GM12878 (cell line): ENCODE measurements around the gene USP28. TPM values are rescaled to one million over a fixed set of nuclear protein-coding genes. Genes with fewer than 3 reads are reported as not detected.

Experiments
- ATAC-seq: fragments of 200-7000 bp; cut with Tn5 transposase; 3 replicates; pipeline ENCODE4 v1.9.1; 2020; ENCODE audit warnings: mild to moderate bottlenecking, moderate library complexity
- BruUV-seq: library from RNA; stranded (reverse); fragments of 400-500 nt; replicated peaks from 2 replicates; lab custom pipeline; 2021; lab: Mats Ljungman, UMichigan
- CTCF ChIA-PET: fragments of 300-600 bp; sonication (Branson Sonifier 250); formaldehyde crosslinking; extraction: SDS; loops from one replicate; lab custom pipeline; 2021; ENCODE audit warnings: inconsistent platforms; lab: Yijun Ruan, JAX
- POLR2A ChIA-PET: fragments of 350-600 bp; formaldehyde crosslinking; extraction: SDS; loops from one replicate; lab custom pipeline; 2021; ENCODE audit warnings: inconsistent platforms; lab: Charles Lee
- RAD21 ChIA-PET: fragments of 300-600 bp; sonication (Branson Sonifier 250); formaldehyde crosslinking; loops from one replicate; lab custom pipeline; 2023; ENCODE audit warnings: antibody characterized with exemption; ENCODE audit not compliant: unreplicated experiment; lab: Charles Lee
- SMC1A ChIA-PET: fragments of 300-600 bp; sonication (Branson Sonifier 250); formaldehyde crosslinking; loops from one replicate; lab custom pipeline; 2023; ENCODE audit not compliant: unreplicated experiment, uncharacterized antibody; lab: Charles Lee
- DNase-seq: peaks from one replicate; pipeline ENCODE4 v3.0.0-alpha.2; 2011; ENCODE audit warnings: low read depth, low spot score
- FAIRE-seq: peaks from 3 replicates; lab custom pipeline; 2011; peaks lifted over from hg19 to GRCh38; lab: Jason Lieb, UNC
- H2AFZ ChIP-seq: 2 replicates; pipeline ENCODE4 v1.6.0; 2011; ENCODE audit warnings: low read depth, low read length, control low read depth; ENCODE audit not compliant: control insufficient read depth
- H3K27ac ChIP-seq: 2 replicates; pipeline ENCODE4 v1.5.1; 2011; ENCODE audit warnings: control low read depth; ENCODE audit not compliant: control insufficient read depth, insufficient read depth
- H3K27me3 ChIP-seq, 2 experiments: replicated peaks in 1 of 2; 2 replicates each; pipeline versions ENCODE4 v1.6.0 to v1.6.1; 2011; ENCODE audit warnings: low read length in 1 of 2; ENCODE audit not compliant: control insufficient read depth in 2 of 2, insufficient read depth in 2 of 2
- H3K36me3 ChIP-seq, 2 experiments: 2 replicates each; pipeline ENCODE4 v1.5.1; 2011; ENCODE audit warnings: low read length in 1 of 2; ENCODE audit not compliant: control insufficient read depth in 2 of 2, insufficient read depth in 2 of 2
- H3K4me1 ChIP-seq: 2 replicates; pipeline ENCODE4 v1.6.1; 2011; ENCODE audit warnings: mild to moderate bottlenecking, low read length, moderate library complexity, mixed read lengths; ENCODE audit not compliant: control insufficient read depth, insufficient read depth
- H3K4me2 ChIP-seq: 2 replicates; pipeline ENCODE4 v1.6.0; 2011; ENCODE audit warnings: control low read depth; ENCODE audit not compliant: control insufficient read depth, insufficient read depth
- H3K4me3 ChIP-seq: fragments of 200-600 bp; sonication (generic); 2 replicates; pipeline ENCODE4 v1.5.1; 2016
- H3K79me2 ChIP-seq: 2 replicates; pipeline ENCODE4 v1.6.0; 2011; ENCODE audit warnings: low read length; ENCODE audit not compliant: control insufficient read depth, insufficient read depth
- H3K9ac ChIP-seq: 2 replicates; pipeline ENCODE4 v1.8.0; 2011; ENCODE audit warnings: low read length, control low read depth, mixed read lengths; ENCODE audit not compliant: control insufficient read depth, insufficient read depth
- H3K9me3 ChIP-seq: replicated peaks from 3 replicates; pipeline ENCODE4 v1.5.1; 2011; ENCODE audit warnings: mild to moderate bottlenecking, low read length; ENCODE audit not compliant: control insufficient read depth, insufficient read depth
- H4K20me1 ChIP-seq: 2 replicates; pipeline ENCODE4 v1.6.0; 2011; ENCODE audit not compliant: control insufficient read depth, insufficient read depth
- CBFB ChIP-seq: IDR thresholded peaks from 2 replicates; pipeline ENCODE4 v1.6.1; 2016; ENCODE audit warnings: antibody characterized with exemption, low read depth
- EGR1 ChIP-seq, 2 experiments: IDR thresholded peaks; 1 replicate in 1 of 2; 2 replicates in 1 of 2; pipeline ENCODE4 v1.6.1; 2011 to 2012; ENCODE audit warnings: low read depth in 2 of 2, low read length in 2 of 2, borderline replicate concordance in 1 of 2, mild to moderate bottlenecking in 1 of 2, moderate library complexity in 1 of 2
- IRF4 ChIP-seq: IDR thresholded peaks from 2 replicates; pipeline ENCODE4 v1.6.1; 2011; ENCODE audit warnings: low read depth, low read length
- NFIC ChIP-seq: IDR thresholded peaks from 2 replicates; pipeline ENCODE4 v1.6.1; 2012; ENCODE audit warnings: low read depth, mild to moderate bottlenecking, inconsistent platforms, low read length, moderate library complexity
- POLR2AphosphoS5 ChIP-seq: IDR thresholded peaks from 2 replicates; pipeline ENCODE4 v1.6.1; 2011; ENCODE audit warnings: mild to moderate bottlenecking, low read length, inconsistent platforms
- SUZ12 ChIP-seq: fragments of 200-600 bp; sonication (generic); IDR thresholded peaks from one replicate; pipeline ENCODE4 v1.6.1; 2018; ENCODE audit warnings: antibody characterized with exemption, mild to moderate bottlenecking; ENCODE audit not compliant: unreplicated experiment
- YY1 ChIP-seq: IDR thresholded peaks from 2 replicates; pipeline ENCODE4 v1.6.1; 2011; ENCODE audit warnings: low read depth, mild to moderate bottlenecking, low read length
- ZBED1 ChIP-seq: IDR thresholded peaks from 2 replicates; pipeline ENCODE4 v1.6.1; 2016; ENCODE audit warnings: borderline replicate concordance
- ZNF217 ChIP-seq: fragments of 450-650 bp; IDR thresholded peaks from 2 replicates; pipeline ENCODE4 v1.6.1; 2017; ENCODE audit warnings: antibody characterized with exemption, mild to moderate bottlenecking
- WGBS: methylation state at CpG from one replicate; pipeline ENCODE4 v1.1.6; 2016; ENCODE audit warnings: low lambda C conversion rate; ENCODE audit not compliant: insufficient replicate concordance, insufficient coverage; ENCODE audit errors: missing lambda C conversion rate; 5-methylcytosine and 5-hydroxymethylcytosine counted together
- in situ Hi-C: fragments of 300-500 bp; cut with MboI; formaldehyde crosslinking; loops from 9 replicates; pipeline ENCODE4 v1.14.3; 2018; ENCODE audit warnings: mixed read lengths
- intact Hi-C: fragments of 100-400 bp; cut with micrococcal nuclease; formaldehyde crosslinking; loops from one replicate; pipeline ENCODE4 v1.14.2; 2022; ENCODE audit not compliant: unreplicated experiment
- polyA plus RNA-seq, 11 experiments: library from polyadenylated mRNA; depleted of rRNA in 4 of 11; unstranded in 6 of 11; stranded (reverse) in 5 of 11; fragments of >200 nt; fragmentation: Nextera tagmentation in 4 of 11; fragmentation: Illumina TruSeq in 1 of 11; extraction: Ambion mirVana in 4 of 11; extraction: Trizol in 1 of 11; gene quantifications; 1 replicate in 1 of 11; 2 replicates in 10 of 11; pipeline versions ENCODE4 v1.2.1 to v1.2.3, GENCODE V29; 2011 to 2016; ENCODE audit warnings: inconsistent platforms in 2 of 11, missing spikeins in 2 of 11, low read depth in 1 of 11
- total RNA-seq, 4 experiments: library from RNA; depleted of rRNA in 3 of 4; stranded (reverse); fragments of >200 nt in 3 of 4; fragmentation: Illumina TruSeq in 1 of 4; extraction: Trizol in 1 of 4; gene quantifications; 2 replicates each; pipeline versions ENCODE4 v1.2.1 to v1.2.3, GENCODE V29; 2013 to 2021
- TF ChIP-seq, protein P1 (sequence below): IDR thresholded peaks from 2 replicates; pipeline ENCODE4 v1.6.1; 2012; ENCODE audit warnings: improper control_type of control experiment, low read depth, low read length; ENCODE audit not compliant: insufficient replicate concordance
- TF ChIP-seq, protein P2 (sequence below): IDR thresholded peaks from 2 replicates; pipeline ENCODE4 v1.6.1; 2012; ENCODE audit warnings: low read depth, low read length, improper control_type of control experiment
- TF ChIP-seq, protein P3 (sequence below): fragments of 450-650 bp; IDR thresholded peaks from 2 replicates; pipeline ENCODE4 v1.6.1; 2017; ENCODE audit warnings: low read depth, mild to moderate bottlenecking, moderate library complexity
- TF ChIP-seq, protein P4 (sequence below): fragments of 450-650 bp; IDR thresholded peaks from 2 replicates; pipeline ENCODE4 v1.6.1; 2016; ENCODE audit warnings: mild to moderate bottlenecking

The USP28 gene
- total and polyA plus RNA-seq, 10 of the 15 experiments (the other 5 are each of a cell fraction or from before 2014, with no cell fraction given), result 2.8 to 60.4 (median 24.1) TPM

DNA sequence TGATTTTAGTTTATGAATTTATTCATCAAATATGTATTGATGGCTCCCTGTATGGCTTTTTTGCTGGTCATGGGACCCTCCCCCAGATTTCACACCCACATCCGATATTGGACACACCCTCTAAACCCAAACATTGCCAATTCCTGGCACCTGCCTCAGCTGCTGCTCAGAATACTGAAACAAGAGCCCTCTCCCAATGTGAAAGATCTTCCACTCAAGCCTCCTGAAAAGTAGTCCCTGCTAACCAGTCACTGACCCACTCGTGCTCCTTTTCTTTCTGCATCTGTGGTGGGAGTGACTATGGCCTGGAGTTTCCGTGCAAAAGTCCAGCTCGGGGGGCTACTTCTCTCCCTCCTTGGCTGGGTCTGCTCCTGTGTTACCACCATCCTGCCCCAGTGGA is 95.9 kb downstream of the USP28 start, which contains the start of gene CLDN25 (continued):
- TF ChIP-seq, protein P1, sequence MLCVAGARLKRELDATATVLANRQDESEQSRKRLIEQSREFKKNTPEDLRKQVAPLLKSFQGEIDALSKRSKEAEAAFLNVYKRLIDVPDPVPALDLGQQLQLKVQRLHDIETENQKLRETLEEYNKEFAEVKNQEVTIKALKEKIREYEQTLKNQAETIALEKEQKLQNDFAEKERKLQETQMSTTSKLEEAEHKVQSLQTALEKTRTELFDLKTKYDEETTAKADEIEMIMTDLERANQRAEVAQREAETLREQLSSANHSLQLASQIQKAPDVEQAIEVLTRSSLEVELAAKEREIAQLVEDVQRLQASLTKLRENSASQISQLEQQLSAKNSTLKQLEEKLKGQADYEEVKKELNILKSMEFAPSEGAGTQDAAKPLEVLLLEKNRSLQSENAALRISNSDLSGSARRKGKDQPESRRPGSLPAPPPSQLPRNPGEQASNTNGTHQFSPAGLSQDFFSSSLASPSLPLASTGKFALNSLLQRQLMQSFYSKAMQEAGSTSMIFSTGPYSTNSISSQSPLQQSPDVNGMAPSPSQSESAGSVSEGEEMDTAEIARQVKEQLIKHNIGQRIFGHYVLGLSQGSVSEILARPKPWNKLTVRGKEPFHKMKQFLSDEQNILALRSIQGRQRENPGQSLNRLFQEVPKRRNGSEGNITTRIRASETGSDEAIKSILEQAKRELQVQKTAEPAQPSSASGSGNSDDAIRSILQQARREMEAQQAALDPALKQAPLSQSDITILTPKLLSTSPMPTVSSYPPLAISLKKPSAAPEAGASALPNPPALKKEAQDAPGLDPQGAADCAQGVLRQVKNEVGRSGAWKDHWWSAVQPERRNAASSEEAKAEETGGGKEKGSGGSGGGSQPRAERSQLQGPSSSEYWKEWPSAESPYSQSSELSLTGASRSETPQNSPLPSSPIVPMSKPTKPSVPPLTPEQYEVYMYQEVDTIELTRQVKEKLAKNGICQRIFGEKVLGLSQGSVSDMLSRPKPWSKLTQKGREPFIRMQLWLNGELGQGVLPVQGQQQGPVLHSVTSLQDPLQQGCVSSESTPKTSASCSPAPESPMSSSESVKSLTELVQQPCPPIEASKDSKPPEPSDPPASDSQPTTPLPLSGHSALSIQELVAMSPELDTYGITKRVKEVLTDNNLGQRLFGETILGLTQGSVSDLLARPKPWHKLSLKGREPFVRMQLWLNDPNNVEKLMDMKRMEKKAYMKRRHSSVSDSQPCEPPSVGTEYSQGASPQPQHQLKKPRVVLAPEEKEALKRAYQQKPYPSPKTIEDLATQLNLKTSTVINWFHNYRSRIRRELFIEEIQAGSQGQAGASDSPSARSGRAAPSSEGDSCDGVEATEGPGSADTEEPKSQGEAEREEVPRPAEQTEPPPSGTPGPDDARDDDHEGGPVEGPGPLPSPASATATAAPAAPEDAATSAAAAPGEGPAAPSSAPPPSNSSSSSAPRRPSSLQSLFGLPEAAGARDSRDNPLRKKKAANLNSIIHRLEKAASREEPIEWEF, result no peak
- TF ChIP-seq ZBED1 (no peak), IRF4 (no peak), YY1 (no peak)

DNA sequence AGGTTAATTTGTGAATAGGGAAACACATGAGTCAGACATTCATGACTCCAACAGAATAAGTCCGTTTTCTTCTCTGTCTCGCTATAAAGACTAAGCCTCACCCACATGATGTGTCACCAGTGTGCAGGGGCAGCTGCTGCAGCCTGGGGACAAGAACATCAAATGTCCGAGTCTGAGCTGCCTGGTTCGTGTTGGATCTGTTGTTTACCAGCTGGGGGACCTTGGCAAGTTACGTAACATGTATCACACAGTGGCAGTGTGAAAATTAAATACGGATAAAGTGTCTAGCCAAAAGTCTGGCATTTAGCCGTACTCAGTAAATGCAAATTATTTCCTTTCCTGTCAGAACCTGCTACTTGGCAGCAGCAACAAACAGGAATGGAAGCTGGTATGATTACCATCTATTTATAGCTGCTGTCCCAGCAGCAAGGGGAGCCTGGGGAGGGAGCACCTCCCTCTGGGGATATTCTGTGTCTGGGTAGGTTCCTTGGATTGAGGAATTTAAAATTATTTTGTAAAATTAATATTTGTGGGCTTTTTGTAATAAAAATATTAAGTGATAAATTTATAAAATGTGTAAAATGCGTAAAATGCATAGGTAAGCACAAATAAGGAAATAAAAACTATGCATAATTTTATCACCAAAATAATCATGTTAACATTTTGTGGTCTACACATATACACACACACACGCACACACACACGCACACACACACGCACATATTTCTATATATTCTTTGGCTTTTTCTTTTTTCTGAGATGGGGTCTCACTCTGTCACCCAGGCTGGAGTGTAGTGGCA is 97.1 kb downstream of the USP28 start:
- no peak for FAIRE-seq
- in situ Hi-C loops (loop anchor here (10.0 kb wide), 1 partner anchor 464 kb away; the partner anchor contains the start of gene TTC12), intact Hi-C loops (no loop called here)
- TF ChIP-seq CBFB (no peak), POLR2AphosphoS5 (no peak), ZNF217 (no peak), NFIC (no peak), SUZ12 (no peak), EGR1 (IDR thresholded peaks at IDR 0.05; ENCODE audit: borderline replicate concordance in 1 of 2, low read depth in 2 of 2, low read length in 2 of 2) (no peak)
- TF ChIP-seq, protein P2, sequence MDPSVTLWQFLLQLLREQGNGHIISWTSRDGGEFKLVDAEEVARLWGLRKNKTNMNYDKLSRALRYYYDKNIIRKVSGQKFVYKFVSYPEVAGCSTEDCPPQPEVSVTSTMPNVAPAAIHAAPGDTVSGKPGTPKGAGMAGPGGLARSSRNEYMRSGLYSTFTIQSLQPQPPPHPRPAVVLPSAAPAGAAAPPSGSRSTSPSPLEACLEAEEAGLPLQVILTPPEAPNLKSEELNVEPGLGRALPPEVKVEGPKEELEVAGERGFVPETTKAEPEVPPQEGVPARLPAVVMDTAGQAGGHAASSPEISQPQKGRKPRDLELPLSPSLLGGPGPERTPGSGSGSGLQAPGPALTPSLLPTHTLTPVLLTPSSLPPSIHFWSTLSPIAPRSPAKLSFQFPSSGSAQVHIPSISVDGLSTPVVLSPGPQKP, result no peak
- TF ChIP-seq, protein P3, sequence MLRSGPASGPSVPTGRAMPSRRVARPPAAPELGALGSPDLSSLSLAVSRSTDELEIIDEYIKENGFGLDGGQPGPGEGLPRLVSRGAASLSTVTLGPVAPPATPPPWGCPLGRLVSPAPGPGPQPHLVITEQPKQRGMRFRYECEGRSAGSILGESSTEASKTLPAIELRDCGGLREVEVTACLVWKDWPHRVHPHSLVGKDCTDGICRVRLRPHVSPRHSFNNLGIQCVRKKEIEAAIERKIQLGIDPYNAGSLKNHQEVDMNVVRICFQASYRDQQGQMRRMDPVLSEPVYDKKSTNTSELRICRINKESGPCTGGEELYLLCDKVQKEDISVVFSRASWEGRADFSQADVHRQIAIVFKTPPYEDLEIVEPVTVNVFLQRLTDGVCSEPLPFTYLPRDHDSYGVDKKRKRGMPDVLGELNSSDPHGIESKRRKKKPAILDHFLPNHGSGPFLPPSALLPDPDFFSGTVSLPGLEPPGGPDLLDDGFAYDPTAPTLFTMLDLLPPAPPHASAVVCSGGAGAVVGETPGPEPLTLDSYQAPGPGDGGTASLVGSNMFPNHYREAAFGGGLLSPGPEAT, result no peak
- TF ChIP-seq, protein P4, sequence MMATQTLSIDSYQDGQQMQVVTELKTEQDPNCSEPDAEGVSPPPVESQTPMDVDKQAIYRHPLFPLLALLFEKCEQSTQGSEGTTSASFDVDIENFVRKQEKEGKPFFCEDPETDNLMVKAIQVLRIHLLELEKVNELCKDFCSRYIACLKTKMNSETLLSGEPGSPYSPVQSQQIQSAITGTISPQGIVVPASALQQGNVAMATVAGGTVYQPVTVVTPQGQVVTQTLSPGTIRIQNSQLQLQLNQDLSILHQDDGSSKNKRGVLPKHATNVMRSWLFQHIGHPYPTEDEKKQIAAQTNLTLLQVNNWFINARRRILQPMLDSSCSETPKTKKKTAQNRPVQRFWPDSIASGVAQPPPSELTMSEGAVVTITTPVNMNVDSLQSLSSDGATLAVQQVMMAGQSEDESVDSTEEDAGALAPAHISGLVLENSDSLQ, result no peak

More for the DNA sequence above, 97.1 kb downstream of the USP28 start:
- SMC1A ChIA-PET, result no interaction called here
- POLR2A ChIA-PET, result no interaction called here
- RAD21 ChIA-PET, result no interaction called here
- Histone ChIP-seq H3K9me3 (no peaks in the 10 kb centered on the region), H3K4me1 (no peaks in the 10 kb centered on the region), H3K27me3 (peaks cover 0 to 2% of the 10 kb centered on the region in 2 experiments; a peak in 2 of 4 replicates), H3K4me3 (no peak overlapping the region), H3K9ac (no peak overlapping the region), H3K27ac (no peak overlapping the region), H4K20me1 (no peaks in the 10 kb centered on the region), H3K36me3 (no peaks in the 10 kb centered on the region), H2AFZ (no peak overlapping the region), H3K79me2 (peaks cover 2% of the 10 kb centered on the region), H3K4me2 (no peak overlapping the region)
- no peak for DNase-seq
- WGBS, result 47% methylated on average over 11 of the region's 11 CpGs
- no TSS peak for BruUV-seq
- CTCF ChIA-PET, result interaction anchor here (0.6 kb wide), 1 partner anchor 1138 kb away, joined by 3 read pairs; no protein-coding TSS in a partner anchor
- no peak for ATAC-seq
